Measurements from ENCODE around the gene EFEMP2.

EFEMP2 gene

GRCh38 chr11:65821107-65821506, 51.5 kb downstream of the EFEMP2 start:
- Histone ChIP-seq H3K9ac (ENCODE audit: low read depth, low read length, poor library complexity, severe bottlenecking) (no peak overlapping the region), H3K79me2 (ENCODE audit: insufficient read depth, low read length) (peaks cover 13% of the 10 kb centered on the region; the same call in 1 of the 2 replicates), H3K9me2 (replicated peaks; ENCODE audit: low read depth, low read length) (no peaks in the 10 kb centered on the region), H3K9me3 (ENCODE audit: insufficient read depth, low read depth, low read length) (no peaks in the 10 kb centered on the region), H3K36me3 (ENCODE audit: insufficient read depth, low read length) (no peaks in the 10 kb centered on the region), H3F3A (ENCODE audit: low read depth) (no peaks in the 10 kb centered on the region), H4K20me1 (ENCODE audit: insufficient read depth, low read length, poor library complexity, severe bottlenecking) (no peaks in the 10 kb centered on the region), H2AFZ (ENCODE audit: low read length) (no peak overlapping the region), H3K4me2 (ENCODE audit: low read depth, low read length, poor library complexity, severe bottlenecking) (no peak overlapping the region), H3K4me3 (ENCODE audit: low read length, poor library complexity, severe bottlenecking) (no peak overlapping the region), H3K4me1 (ENCODE audit: insufficient read depth, low read length, poor library complexity, severe bottlenecking) (peaks cover 13% of the 10 kb centered on the region), H3K27me3 (ENCODE audit: insufficient read depth, low read length, poor library complexity, severe bottlenecking) (no peaks in the 10 kb centered on the region)
- TF ChIP-seq CTCF (conservative IDR thresholded peaks at IDR 0.05; ENCODE audit: low read length) (no peak), EZH2phosphoT487 (IDR thresholded peaks at IDR 0.05; ENCODE audit: borderline replicate concordance) (no peak)

- Histone ChIP-seq H3K9ac (ENCODE audit: low read depth, low read length, poor library complexity, severe bottlenecking) (peak overlapping the region; percentile 77), H3K4me1 (ENCODE audit: insufficient read depth, low read length, poor library complexity, severe bottlenecking) (peaks cover 13% of the 10 kb centered on the region), H3K27me3 (ENCODE audit: insufficient read depth, low read length, poor library complexity, severe bottlenecking) (no peaks in the 10 kb centered on the region), H3K4me3 (ENCODE audit: low read length, poor library complexity, severe bottlenecking) (peak overlapping the region; percentile 77), H3K9me2 (replicated peaks; ENCODE audit: low read depth, low read length) (no peaks in the 10 kb centered on the region), H3K79me2 (ENCODE audit: insufficient read depth, low read length) (peaks cover 13% of the 10 kb centered on the region; the same call in 1 of the 2 replicates), H3F3A (ENCODE audit: low read depth) (peaks cover 2% of the 10 kb centered on the region; the same call in 1 of the 2 replicates), H4K20me1 (ENCODE audit: insufficient read depth, low read length, poor library complexity, severe bottlenecking) (no peaks in the 10 kb centered on the region), H3K9me3 (ENCODE audit: insufficient read depth, low read depth, low read length) (no peaks in the 10 kb centered on the region), H2AFZ (ENCODE audit: low read length) (peak overlapping the region; percentile 87), H3K4me2 (ENCODE audit: low read depth, low read length, poor library complexity, severe bottlenecking) (peak overlapping the region; percentile 87), H3K36me3 (ENCODE audit: insufficient read depth, low read length) (no peaks in the 10 kb centered on the region)
- no peak for TF ChIP-seq EZH2phosphoT487 (IDR thresholded peaks at IDR 0.05; ENCODE audit: borderline replicate concordance)
- peak; percentile 88 for TF ChIP-seq CTCF (conservative IDR thresholded peaks at IDR 0.05; ENCODE audit: low read length)
Measured at GRCh38 chr11:65817835-65818680, 54.5 kb downstream of the EFEMP2 start.

- peaks cover 4% of the 10 kb centered on the region; the same call in 1 of the 2 replicates for H3F3A ChIP-seq (ENCODE audit: low read depth)
- H3K9ac ChIP-seq (ENCODE audit: low read depth, low read length, poor library complexity, severe bottlenecking), result peak overlapping the region; percentile 77
- TF ChIP-seq CTCF (conservative IDR thresholded peaks at IDR 0.05; ENCODE audit: low read length), result no peak
- TF ChIP-seq EZH2phosphoT487 (IDR thresholded peaks at IDR 0.05; ENCODE audit: borderline replicate concordance), result no peak
- H2AFZ ChIP-seq (ENCODE audit: low read length), result peak overlapping the region; percentile 87
- no peaks in the 10 kb centered on the region for H4K20me1 ChIP-seq (ENCODE audit: insufficient read depth, low read length, poor library complexity, severe bottlenecking)
- peak overlapping the region; percentile 87 for H3K4me2 ChIP-seq (ENCODE audit: low read depth, low read length, poor library complexity, severe bottlenecking)
- H3K4me1 ChIP-seq (ENCODE audit: insufficient read depth, low read length, poor library complexity, severe bottlenecking), result peaks cover 13% of the 10 kb centered on the region
- H3K79me2 ChIP-seq (ENCODE audit: insufficient read depth, low read length), result peaks cover 13% of the 10 kb centered on the region; the same call in 1 of the 2 replicates
- peak overlapping the region; percentile 77 for H3K4me3 ChIP-seq (ENCODE audit: low read length, poor library complexity, severe bottlenecking)
- no peaks in the 10 kb centered on the region for H3K9me2 ChIP-seq (replicated peaks; ENCODE audit: low read depth, low read length)
- no peaks in the 10 kb centered on the region for H3K36me3 ChIP-seq (ENCODE audit: insufficient read depth, low read length)
- no peaks in the 10 kb centered on the region for H3K27me3 ChIP-seq (ENCODE audit: insufficient read depth, low read length, poor library complexity, severe bottlenecking)
- no peaks in the 10 kb centered on the region for H3K9me3 ChIP-seq (ENCODE audit: insufficient read depth, low read depth, low read length)
Measured at GRCh38 chr11:65817312-65817834, 55.2 kb downstream of the EFEMP2 start.
